Measurements from ENCODE around the gene GBF1.

GRCh38 chr10:102230861-102231356 lies 14.4 kb upstream of the GBF1 start:
- TF ChIP-seq EZH2 (IDR thresholded peaks at IDR 0.05; ENCODE audit: low read length) (peak; percentile 66), CTCF (optimal IDR thresholded peaks at IDR 0.05 in 1 of 3, IDR thresholded peaks at IDR 0.05 in 1 of 3, conservative IDR thresholded peaks at IDR 0.05 in 1 of 3; ENCODE audit: extremely low read depth in 1 of 3, insufficient read depth in 2 of 3, low read length in 3 of 3) (peak in 2 of 3 experiments; percentile 48 to 64)
